GM18868 (cell line): ENCODE results near the gene ZNF592.
"Not testable (repeated sequence)": the region's sequence is repeated elsewhere in the genome, so short reads cannot be mapped to it uniquely, and the experiment has no call there.

ENCODE experiments used
- ATAC-seq: cut with Tn5 transposase; IDR thresholded peaks from one replicate; pipeline ENCODE4 v1.9.1; 2021; ENCODE audit warnings: mild to moderate bottlenecking, moderate library complexity; ENCODE audit not compliant: unreplicated experiment

Gene ZNF592

DNA sequence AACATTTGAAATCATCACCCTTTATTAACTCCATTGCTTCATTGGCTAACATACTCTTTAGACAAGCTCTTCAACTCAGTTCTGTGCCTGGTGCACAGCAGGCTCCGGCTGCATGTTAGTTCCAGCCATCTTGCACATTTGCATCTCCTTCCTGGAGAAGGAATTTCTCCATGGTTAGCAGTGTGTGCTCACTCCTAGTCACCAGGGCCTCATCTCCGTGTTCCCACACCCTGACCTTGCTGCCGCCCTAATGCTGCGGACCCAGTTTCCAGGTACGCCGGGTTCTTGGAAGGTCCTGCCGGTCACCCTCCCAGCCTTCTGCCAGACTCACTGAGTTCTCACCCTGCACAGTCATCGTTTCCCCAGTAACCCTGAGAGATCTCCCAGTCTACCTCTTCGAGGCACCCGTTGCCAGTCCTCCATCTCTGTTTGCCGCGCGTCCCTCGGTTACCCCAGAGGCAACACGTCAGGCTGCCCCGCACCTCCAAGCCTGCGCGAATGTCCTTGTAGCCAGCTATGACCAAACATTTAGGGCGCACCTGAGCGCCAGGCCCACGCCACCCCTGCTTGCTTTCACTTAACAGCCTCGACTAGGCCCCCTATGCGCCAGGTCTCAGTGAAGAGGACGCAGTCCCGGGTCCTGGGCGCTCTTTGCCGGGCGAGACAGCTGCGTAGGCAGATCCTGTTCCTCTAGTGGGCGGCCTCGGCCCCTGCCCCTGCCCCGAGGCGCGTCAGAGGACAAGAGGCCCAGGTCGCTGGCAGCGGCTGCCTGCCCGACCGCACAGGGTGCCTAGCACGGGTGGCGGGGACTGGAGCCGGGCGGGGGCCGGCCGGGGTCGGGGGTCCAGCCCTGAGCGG, 747 bp upstream of the ZNF592 start:
- ATAC-seq: peak; percentile 47

DNA sequence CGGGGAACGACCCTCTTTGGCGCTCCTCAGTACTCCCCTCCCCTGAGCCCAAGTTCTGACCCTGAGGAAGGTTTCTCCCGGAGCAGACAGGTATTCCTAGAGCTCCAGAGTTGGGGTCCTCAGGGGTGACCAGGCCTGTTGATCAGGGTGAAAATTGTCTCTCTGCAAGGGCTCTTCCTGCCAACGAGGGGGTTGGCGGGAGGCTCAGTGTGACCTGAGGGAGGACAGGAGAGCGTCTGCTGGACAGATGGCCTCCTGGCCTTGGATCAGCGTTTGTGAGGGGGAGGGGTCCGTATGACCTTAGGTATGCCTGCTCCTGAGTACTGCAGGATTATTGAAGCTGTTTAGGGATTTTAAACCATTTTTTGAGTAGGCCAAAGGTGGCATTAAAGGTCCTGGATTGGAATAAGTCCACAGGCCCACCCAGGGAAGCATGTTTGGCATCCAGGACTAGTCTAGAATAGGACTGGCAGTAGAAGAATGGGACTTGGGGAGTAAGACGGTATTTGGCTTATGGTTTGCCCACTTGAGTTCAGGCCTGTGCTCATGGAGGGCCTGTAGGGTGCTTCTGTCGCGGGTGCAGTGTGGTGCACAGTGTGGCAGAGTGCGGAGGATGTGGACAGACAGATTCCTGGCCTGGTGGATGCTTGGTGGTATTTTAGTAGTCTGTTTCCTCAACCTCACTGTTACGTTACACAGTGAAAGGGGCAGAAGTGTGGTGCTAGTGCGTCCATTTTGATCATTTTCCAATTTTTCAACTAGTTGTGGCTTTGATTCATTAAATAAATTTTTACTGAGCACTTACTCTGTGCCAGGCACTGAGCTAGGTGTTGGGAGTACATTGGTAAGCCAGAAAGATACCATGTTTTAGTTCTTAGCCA, 959 bp downstream of the ZNF592 start:
- no peak for ATAC-seq

DNA sequence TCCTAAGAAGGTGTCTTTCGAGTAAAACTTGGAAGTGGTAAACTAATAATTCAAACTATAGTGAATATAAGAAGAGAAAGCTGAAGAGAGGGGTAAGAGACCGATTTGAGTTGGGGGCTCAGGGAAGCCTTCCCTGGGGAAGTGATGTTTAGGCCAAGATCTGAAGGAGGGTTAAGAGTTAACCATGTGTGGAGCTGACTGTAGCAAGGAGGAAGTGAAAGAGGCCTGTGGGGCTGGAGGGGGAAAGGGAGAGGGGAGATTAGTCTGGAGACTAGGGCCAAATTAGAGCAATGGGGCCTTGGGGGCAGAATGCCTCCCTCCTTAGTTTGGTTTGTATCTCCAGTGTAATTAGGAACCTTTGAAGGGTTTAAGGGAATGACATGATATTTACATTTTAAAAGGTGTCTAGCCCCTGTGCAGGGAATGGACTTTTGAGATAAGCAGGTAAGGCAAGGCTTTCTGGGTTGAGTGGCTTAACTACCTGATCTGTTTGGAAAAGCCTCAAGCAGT, 2.2 kb downstream of the ZNF592 start:
- ATAC-seq: peak; percentile 44

DNA sequence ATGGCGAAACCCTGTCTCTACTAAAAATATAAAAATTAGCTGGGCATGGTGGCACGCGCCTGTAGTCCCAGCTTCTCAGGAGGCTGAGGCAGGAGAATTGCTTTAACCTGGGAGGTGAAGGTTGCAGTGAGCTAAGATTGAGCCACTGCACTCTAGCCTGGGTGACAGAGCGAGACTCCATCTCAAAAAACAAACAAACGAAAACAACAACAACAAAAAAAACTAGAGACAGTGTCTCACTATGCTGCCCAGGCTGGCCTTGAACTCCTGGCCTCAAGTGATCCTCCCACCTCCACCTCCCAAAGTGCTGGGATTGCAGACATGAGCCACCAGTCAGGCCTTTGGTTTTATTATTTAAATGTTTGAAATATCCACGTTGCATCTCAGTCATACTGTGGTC, 3.3 kb downstream of the ZNF592 start:
- not testable (repeated sequence) for ATAC-seq

DNA sequence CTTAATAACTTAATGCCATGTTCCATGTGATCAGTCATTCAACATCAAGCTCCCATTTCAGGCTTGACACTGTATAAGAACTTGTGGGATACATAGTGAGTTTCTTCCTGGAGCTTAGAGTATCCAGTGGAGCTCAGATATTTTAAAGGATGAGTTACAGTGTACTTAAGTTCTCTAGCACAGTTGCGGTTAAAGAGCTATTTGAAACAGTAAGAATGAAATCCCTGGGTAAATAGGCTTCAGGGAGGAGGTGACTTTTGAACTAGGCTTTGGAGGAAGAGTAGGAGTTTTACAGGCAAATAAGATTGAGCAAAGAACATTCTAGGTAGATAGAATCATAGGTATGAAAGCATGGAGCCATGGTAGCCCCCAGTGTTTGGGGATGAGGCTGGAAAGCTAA, 3.8 kb downstream of the ZNF592 start:
- no peak for ATAC-seq

DNA sequence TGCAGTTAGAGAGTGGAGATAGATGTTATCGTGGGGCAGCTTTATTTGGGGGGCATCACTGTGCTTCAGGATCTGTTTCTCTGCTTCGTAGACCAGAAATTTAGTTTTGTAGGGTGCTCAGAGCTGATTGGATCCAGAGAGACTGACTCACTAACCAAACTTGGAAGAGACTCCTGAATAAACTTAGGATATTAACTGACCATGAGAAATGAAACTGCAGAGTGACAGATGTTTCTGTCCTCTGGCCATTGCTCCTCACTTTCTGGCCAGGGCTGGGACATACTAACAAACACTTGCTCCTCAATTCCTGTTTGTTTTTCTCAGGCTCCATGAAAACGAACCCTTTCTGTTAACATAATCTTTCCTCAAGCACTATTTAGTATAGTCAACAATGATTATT, 4.3 kb downstream of the ZNF592 start:
- no peak for ATAC-seq

DNA sequence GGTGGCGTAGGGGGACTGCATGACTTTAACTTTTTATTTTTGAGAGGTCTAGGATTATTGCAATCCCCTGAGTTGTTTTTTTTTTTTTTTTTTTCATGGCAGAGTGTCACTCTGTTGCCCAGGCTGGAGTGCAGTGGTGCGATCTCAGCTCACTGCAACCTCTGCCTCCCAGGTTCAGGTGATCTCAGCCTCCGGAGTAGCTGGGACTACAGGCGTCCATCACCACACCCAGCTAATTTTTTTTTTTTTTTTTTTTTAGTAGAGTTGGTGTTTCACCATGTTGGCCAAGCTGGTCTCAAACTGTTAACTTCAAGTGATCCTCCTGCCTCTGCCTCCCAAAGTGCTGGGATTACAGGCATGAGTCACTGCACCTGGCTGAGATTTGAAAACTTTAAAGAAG, 6.5 kb downstream of the ZNF592 start:
- not testable (repeated sequence) for ATAC-seq

DNA sequence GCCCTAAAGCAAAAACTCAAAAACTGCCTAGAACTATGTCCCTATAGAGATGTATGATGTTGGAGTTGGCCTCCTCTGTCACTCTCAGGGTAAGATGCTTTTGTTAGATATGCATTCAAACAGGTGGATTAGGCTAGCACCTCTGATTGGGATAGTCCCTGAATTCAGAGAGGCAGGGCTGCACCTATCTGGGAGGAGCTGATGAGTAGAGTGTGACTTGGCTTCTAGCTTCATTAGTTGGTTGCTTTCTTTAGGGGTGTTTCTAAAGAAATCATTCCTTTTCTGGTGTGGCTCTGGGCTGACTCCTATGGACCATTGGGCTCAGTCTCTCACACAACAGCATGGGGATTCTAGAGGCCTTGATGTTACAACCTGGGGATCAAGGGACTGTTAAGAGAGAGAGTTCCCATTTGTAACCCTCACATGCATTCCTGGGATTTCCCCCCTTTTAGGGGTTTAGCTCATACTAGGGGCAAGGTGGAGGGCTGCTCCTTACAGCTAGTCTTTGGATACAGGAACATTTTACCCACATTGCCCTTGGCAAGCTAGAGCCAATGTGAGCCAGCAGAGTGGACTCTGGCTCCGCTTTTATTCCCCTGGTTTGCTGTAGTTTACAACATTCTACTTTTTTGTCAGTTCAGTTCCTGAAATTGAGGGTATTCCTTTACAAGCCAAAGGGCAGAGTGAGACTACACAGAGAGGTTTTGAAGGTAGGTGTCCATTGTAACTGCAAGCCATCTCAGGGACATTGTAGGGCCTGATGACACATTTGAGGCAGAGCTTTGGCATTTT, 7.5 kb downstream of the ZNF592 start:
- no peak for ATAC-seq

DNA sequence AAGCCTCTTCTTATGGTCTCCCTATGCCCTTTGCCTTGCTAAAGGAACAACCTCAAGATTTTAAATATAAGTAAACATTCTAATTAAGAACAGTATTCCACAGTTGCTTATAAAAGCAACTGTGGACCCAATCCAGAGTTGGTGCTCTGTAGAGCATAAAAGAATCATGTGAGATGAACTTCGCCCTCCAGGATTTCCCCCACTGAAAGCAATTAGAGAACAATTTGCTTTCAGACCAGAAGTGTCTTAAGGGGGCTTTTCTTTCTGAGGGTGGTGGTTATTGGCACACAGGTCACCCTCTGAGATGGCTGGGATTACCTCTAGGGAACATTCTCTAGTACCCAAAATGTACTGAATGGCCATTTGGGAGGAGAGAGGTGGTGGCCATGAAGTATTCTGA, 10.6 kb downstream of the ZNF592 start:
- no peak for ATAC-seq

DNA sequence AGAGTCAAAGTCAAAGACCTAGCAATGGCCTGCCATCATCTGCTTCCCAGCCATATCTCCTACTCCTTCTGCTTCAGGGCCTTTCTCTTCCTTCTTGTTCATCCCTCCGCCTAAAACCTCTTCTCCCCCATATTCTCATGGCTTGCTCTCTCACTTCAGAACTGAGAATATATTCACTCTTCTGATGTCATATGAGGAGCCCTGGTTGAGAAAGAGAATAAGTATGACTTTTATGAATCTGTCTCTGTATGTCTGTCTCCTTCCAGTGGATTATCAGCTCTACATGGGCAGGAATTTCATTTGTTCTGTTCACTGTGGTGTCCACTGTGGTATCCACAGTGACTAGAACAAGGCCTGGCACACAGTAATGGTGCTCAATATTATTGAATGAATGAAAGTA, 11.8 kb downstream of the ZNF592 start:
- ATAC-seq: no peak

DNA sequence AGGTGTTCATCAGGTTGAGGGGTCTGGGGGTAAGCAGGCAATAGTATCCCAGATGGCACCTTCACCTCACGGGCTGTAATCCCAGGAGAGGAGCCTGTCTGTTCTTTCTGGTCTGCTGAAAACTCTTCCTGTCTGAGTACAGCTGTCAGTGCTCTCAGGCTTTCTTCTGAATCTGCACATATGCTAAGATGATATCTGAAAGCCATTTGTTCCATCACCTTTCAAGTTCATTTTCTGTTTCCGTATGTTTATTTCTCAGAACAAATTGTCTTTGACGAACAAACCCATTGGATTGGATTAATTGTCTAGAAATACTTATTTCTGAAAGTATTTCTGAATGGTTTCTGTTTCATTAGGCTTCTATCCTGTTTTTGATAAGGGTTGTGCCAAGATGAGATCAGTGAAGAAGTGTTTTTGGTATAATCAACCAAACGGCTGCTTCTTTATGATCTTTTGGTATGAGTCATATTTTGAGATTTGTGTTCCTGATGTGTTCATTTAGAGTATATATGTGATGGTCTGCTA, 13.3 kb downstream of the ZNF592 start:
- peak; percentile 55 for ATAC-seq

DNA sequence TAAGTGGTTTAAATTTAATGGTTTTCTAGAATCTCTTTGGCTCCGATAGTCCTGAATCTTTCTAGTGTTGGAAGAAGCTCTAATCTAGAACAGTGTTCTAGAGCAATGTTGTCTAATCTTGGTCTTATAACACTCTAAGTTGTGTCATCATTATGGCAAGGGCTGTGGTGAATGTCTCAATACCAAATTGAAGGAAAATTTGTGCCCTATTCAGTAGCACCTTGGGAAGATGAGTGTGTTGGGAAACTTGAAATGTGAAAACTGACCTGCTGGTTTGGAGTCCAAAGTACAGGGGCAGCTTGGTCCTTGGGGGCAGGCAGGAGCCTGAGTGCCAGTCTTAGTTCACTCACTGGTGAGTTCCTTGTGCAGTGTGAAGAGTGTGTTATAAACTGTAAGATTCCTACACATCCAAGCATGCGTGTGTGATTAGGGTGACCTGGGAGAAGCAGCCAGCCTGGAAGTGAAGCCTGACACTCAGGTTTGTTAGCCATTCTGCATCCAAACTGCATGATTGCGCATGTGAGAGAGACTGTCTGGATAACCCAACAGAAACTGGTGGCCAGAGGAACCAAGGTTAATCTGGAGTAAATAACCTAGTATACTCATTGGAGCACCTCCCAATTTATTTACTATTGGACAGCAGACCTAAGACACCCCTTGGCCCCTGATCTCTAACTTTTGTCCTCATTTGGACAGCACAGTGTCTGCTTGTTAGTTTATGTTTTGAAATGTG, 14.6 kb downstream of the ZNF592 start:
- no peak for ATAC-seq

DNA sequence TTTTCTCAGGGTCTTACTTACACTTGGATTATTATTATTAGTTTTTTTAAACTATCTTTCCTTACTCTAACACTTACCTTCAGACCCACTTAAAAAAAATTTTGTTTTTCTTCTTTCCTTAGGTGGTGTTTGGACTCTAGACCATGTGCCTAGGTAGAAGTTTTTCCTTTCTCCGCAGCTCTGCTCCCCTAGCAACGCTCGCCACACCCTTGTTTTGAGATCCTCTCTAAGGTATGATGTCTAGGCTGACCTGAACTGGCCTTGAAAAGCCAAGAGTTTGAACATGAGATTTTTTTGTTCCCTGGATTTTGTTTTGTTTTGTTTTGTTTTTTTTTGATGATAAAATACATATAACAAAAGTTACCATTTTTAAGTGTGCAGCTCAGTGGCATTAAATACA, 16.2 kb downstream of the ZNF592 start:
- ATAC-seq: no peak

DNA sequence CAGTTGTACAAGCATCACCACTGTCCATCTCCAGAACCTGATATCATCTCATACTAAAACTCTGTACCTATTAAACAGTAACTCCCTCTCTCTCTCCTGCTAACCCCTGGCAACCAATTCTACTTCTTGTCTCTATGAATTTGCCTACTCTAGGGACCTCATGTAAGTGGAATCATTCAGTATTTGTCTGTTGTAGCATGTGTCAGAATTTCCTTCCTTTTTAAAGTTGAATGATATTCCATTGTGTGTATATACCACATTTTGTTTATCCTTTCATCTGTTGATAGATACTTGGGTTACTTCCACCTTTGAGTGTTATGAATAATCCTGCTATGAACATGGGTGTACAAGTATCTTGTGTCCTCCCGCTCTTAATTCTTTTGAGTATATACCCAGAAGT, 16.6 kb downstream of the ZNF592 start:
- ATAC-seq: no peak

DNA sequence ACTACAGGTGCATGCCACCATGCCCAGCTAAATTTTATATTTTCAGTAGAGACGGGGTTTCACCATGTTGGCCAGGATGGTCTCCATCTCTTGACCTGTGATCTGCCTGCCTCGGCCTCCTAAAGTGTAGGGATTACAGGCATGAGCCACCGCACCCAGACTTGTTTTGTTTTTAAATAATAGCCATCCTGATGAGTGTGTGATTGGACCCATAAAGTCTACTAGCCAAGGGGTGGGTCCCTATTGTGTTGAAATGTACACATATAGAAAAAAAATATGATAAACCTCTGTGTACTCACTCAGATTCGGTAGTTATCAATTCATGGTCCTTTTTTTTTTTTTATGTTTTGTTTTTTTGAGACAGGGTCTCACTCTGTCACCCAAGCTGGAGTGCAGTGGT, 17.3 kb downstream of the ZNF592 start:
- no peak for ATAC-seq

DNA sequence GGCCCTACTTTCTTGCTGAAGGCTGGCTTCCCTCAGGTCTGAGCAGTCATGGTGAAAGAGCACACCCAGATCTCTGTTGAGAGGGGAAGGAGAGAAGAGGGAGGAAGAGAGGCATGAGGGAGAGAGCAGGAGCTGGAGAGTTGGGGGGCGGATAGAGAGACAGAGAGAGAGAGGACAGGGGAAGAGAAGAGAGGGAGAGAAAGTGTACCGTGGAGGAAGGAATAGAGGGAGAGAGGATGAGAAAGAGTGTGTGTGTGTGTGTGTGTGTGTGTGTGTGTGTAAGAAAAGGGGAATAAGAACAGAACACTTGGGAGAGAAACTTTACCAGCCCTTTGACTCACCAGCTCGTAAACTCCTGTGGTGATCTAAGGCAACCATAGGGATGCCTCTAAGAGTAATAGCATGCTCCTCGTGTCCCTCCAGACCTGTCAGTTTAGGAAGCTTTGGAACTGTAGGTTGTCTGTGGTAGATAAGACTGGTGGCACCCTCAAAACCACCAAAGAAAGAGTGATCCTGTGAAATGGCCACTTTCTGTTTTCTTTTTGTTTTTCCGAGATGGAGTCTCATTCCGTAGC, 18.2 kb downstream of the ZNF592 start:
- no peak for ATAC-seq

DNA sequence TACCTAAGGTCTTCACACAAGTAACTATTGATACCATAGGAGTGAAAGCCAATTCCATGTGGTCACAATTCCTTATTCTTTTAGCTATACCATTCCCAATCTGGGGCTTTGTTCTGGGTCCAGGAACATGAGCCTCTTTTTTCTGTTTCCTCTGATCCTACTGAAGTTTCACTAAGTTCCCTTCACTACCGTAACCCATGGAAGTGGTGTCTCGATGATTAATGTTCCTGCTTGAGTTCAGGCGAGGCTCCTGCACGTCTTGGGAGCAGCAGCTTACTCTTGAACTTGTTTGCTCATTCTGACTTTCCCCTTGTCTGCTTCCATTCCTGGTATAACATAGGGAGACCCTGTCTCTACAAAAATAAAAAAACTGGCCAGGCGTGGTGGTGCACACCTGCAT, 23.6 kb downstream of the ZNF592 start:
- no peak for ATAC-seq

DNA sequence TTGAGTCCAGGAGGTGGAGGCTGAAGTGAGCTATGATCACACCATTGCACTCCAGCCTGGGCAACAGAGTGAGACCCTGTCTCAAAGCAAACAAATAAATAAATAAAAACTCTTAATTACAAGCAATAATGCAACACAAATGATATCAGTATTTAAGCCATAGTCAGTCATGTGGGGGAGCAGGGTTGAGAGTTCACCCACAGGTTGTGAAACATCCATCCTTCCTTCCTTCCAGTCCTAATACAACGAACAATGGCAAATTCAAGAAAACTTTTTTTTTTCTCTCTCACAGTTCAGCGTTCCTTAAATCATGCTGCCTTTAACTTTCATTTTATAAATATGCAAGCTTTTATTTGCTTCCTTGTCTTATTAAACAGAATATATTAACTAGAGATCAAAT, 24.1 kb downstream of the ZNF592 start:
- no peak for ATAC-seq

DNA sequence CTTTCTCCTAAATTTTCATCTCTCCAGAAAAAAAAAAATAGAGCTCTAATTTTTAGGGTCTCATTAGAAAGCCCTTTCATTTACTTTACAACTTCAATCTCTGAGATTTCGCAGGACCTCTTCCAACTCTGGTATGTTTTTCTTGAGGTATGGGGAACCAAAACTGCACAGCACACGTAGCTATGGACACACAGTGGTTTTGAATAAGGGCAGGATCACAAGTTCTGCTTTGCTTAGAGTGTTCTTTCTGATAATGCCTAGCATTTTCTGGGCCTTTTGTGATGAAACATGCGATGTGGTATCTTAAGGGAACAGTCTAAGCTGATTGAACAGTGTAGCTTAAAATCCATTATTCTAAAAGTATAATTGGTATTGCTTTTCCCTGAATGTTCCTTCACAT, 25.3 kb downstream of the ZNF592 start:
- ATAC-seq: no peak
